Liver (tissue), 9 donors: ENCODE results near the gene LMOD2. TPM values are rescaled to one million over a fixed set of nuclear protein-coding genes. Genes with fewer than 3 reads are reported as not detected.

Experiments used
- DNase-seq: peaks from one replicate; pipeline ENCODE4 v3.0.0-alpha.2; 2017; ENCODE audit warnings: low spot score
- H3K27ac ChIP-seq, 2 donors: one replicate each; pipeline ENCODE4 v1.7.0; 2013; ENCODE audit warnings: inconsistent platforms in 2 of 2, low read length in 2 of 2, control low read depth in 1 of 2, low read depth in 1 of 2, mild to moderate bottlenecking in 1 of 2
- H3K27me3 ChIP-seq, 4 donors: one replicate each; pipeline versions ENCODE4 v1.6.1 to v1.7.0; 2013; ENCODE audit warnings: low read length in 3 of 4, inconsistent platforms in 1 of 4, mild to moderate bottlenecking in 1 of 4, moderate library complexity in 1 of 4; ENCODE audit not compliant: control insufficient read depth in 4 of 4, insufficient read depth in 4 of 4
- H3K36me3 ChIP-seq, 4 donors: one replicate each; pipeline versions ENCODE4 v1.6.1 to v1.7.0; 2013; ENCODE audit warnings: low read length in 3 of 4, mild to moderate bottlenecking in 3 of 4, low read depth in 1 of 4, moderate library complexity in 1 of 4; ENCODE audit not compliant: control insufficient read depth in 4 of 4, insufficient read depth in 3 of 4
- H3K4me1 ChIP-seq, 4 donors: one replicate each; pipeline versions ENCODE4 v1.6.1 to v1.7.0; 2013; ENCODE audit warnings: low read length in 3 of 4, mild to moderate bottlenecking in 3 of 4, moderate library complexity in 1 of 4; ENCODE audit not compliant: control insufficient read depth in 4 of 4, insufficient read depth in 4 of 4
- H3K4me3 ChIP-seq, 3 donors: one replicate each; pipeline versions ENCODE4 v1.6.1 to v1.7.0; 2013; ENCODE audit warnings: low read length in 3 of 3, control low read depth in 1 of 3, low read depth in 1 of 3, mild to moderate bottlenecking in 1 of 3
- H3K9ac ChIP-seq, 2 donors: one replicate each; pipeline ENCODE4 v1.7.0; 2013; ENCODE audit warnings: low read length in 2 of 2, mild to moderate bottlenecking in 2 of 2, moderate library complexity in 2 of 2, control low read depth in 1 of 2, low read depth in 1 of 2
- H3K9me3 ChIP-seq, 4 donors: one replicate each; pipeline versions ENCODE4 v1.6.1 to v1.7.0; 2013; ENCODE audit warnings: low read length in 3 of 4; ENCODE audit not compliant: control insufficient read depth in 4 of 4
- ATF3 ChIP-seq: IDR thresholded peaks from 2 replicates; pipeline ENCODE4 v1.6.1; 2016; ENCODE audit warnings: antibody characterized with exemption
- CTCF ChIP-seq: fragments of 150-350 bp; IDR thresholded peaks from 2 replicates; pipeline ENCODE4 v1.5.1; 2017; ENCODE audit warnings: improper control_type of control experiment, low read depth, low read length; ENCODE audit not compliant: missing input control
- FOXA1 ChIP-seq: IDR thresholded peaks from 2 replicates; pipeline ENCODE4 v1.6.1; 2016; ENCODE audit warnings: antibody characterized with exemption
- FOXA2 ChIP-seq: IDR thresholded peaks from 2 replicates; pipeline ENCODE4 v1.6.1; 2016; ENCODE audit warnings: antibody characterized with exemption
- GABPA ChIP-seq, 2 donors: IDR thresholded peaks in 1 of 2; conservative IDR thresholded peaks in 1 of 2; 2 replicates each; pipeline ENCODE4 v1.6.1; 2016; ENCODE audit warnings: antibody characterized with exemption in 2 of 2, mild to moderate bottlenecking in 1 of 2, moderate library complexity in 1 of 2
- HNF4A ChIP-seq, 2 donors: conservative IDR thresholded peaks; 2 replicates each; pipeline ENCODE4 v1.6.1; 2016; ENCODE audit warnings: antibody characterized with exemption in 2 of 2, mild to moderate bottlenecking in 2 of 2
- HNF4G ChIP-seq: IDR thresholded peaks from 2 replicates; pipeline ENCODE4 v1.6.1; 2016; ENCODE audit warnings: antibody characterized with exemption
- JUND ChIP-seq, 2 donors: IDR thresholded peaks; 2 replicates each; pipeline ENCODE4 v1.6.1; 2016; ENCODE audit warnings: antibody characterized with exemption in 2 of 2
- MAX ChIP-seq: IDR thresholded peaks from 2 replicates; pipeline ENCODE4 v1.6.1; 2016; ENCODE audit warnings: antibody characterized with exemption
- NR2F2 ChIP-seq: IDR thresholded peaks from 2 replicates; pipeline ENCODE4 v1.6.1; 2016; ENCODE audit warnings: antibody characterized with exemption
- RAD21 ChIP-seq, 2 donors: IDR thresholded peaks; 2 replicates each; pipeline ENCODE4 v1.6.1; 2016; ENCODE audit warnings: antibody characterized with exemption in 2 of 2, mild to moderate bottlenecking in 2 of 2
- REST ChIP-seq: IDR thresholded peaks from 2 replicates; pipeline ENCODE4 v1.6.1; 2016; ENCODE audit warnings: antibody characterized with exemption, mild to moderate bottlenecking
- RXRA ChIP-seq, 2 donors: IDR thresholded peaks; 2 replicates each; pipeline ENCODE4 v1.6.1; 2017 to 2018; ENCODE audit warnings: antibody characterized with exemption in 2 of 2, mild to moderate bottlenecking in 1 of 2
- SP1 ChIP-seq: IDR thresholded peaks from 2 replicates; pipeline ENCODE4 v1.6.1; 2018; ENCODE audit warnings: antibody characterized with exemption, mild to moderate bottlenecking
- TAF1 ChIP-seq: conservative IDR thresholded peaks from 2 replicates; pipeline ENCODE4 v1.6.1; 2016; ENCODE audit warnings: antibody characterized with exemption, mild to moderate bottlenecking
- ZBTB33 ChIP-seq: IDR thresholded peaks from 2 replicates; pipeline ENCODE4 v1.6.1; 2016; ENCODE audit warnings: antibody characterized with exemption
- WGBS: extraction: QIAGEN DNeasy Blood & Tissue Kit; methylation state at CpG from one replicate; pipeline ENCODE4 v1.1.7; 2013; 5-methylcytosine and 5-hydroxymethylcytosine counted together
- polyA plus RNA-seq, 2 donors: library from polyadenylated mRNA; stranded (reverse) in 1 of 2; unstranded in 1 of 2; fragments of 200-250 nt in 1 of 2; fragments of >200 nt in 1 of 2; fragmentation: Nextera tagmentation in 1 of 2; extraction: Ambion mirVana in 1 of 2; gene quantifications; one replicate each; pipeline versions ENCODE4 v1.2.1 to v1.2.3, GENCODE V29; 2013 to 2015
- total RNA-seq, 2 donors: library from RNA; depleted of rRNA; stranded (reverse); fragments of >200 nt; gene quantifications; one replicate each; pipeline ENCODE4 v1.2.3, GENCODE V29; 2014
- donor health status: healthy.
- donor health status: healthy.
- donor health status: healthy.
- donor health status: healthy.
- donor health status: healthy.

LMOD2 gene
- total and polyA plus RNA-seq, 4 donors = not detected

GRCh38 chr7:123690550-123690949 is 34.9 kb downstream of the LMOD2 start:
- H3K27me3 ChIP-seq = no peaks in the 10 kb centered on the region
- H3K36me3 ChIP-seq = peaks cover 0 to 32% (median 16%) of the 10 kb centered on the region in 4 donors
- H3K9me3 ChIP-seq = no peaks in the 10 kb centered on the region
- H3K4me1 ChIP-seq = no peaks in the 10 kb centered on the region
- H3K27ac ChIP-seq = no peak overlapping the region
- H3K9ac ChIP-seq = no peak overlapping the region
- no peak overlapping the region for H3K4me3 ChIP-seq
- DNase-seq = no peak
- no peak for TF ChIP-seq REST
- TF ChIP-seq HNF4A (conservative IDR thresholded peaks at IDR 0.05) = no peak
- TF ChIP-seq FOXA1 = no peak
- TF ChIP-seq NR2F2 = no peak
- TF ChIP-seq JUND (IDR thresholded peaks at IDR 0.05) = no peak
- 97% methylated on average over 2 of the region's 2 CpGs for WGBS

GRCh38 chr7:123692471-123692877 is 36.8 kb downstream of the LMOD2 start:
- Histone ChIP-seq H3K9ac (no peak overlapping the region), H3K4me3 (no peak overlapping the region), H3K27me3 (no peaks in the 10 kb centered on the region), H3K9me3 (no peaks in the 10 kb centered on the region), H3K27ac (no peak overlapping the region), H3K36me3 (peaks cover 0 to 23% (median 15%) of the 10 kb centered on the region in 4 donors), H3K4me1 (peaks cover 0 to 4% (median 0%) of the 10 kb centered on the region in 4 donors)
- TF ChIP-seq RAD21 (IDR thresholded peaks at IDR 0.05) = no peak
- no peak for TF ChIP-seq REST
- no peak for TF ChIP-seq RXRA (IDR thresholded peaks at IDR 0.05)
- no peak for TF ChIP-seq CTCF
- TF ChIP-seq HNF4G = no peak
- TF ChIP-seq SP1 = no peak
- TF ChIP-seq FOXA2 = no peak
- TF ChIP-seq ATF3 = no peak
- no peak for TF ChIP-seq TAF1
- no peak for TF ChIP-seq HNF4A (conservative IDR thresholded peaks at IDR 0.05)
- TF ChIP-seq GABPA (IDR thresholded peaks at IDR 0.05 in 1 of 2, conservative IDR thresholded peaks at IDR 0.05 in 1 of 2) = no peak
- TF ChIP-seq MAX = no peak
- no peak for TF ChIP-seq ZBTB33
- TF ChIP-seq JUND (IDR thresholded peaks at IDR 0.05) = no peak
- TF ChIP-seq NR2F2 = no peak
- WGBS = 97% methylated on average over 6 of the region's 6 CpGs
- no peak for DNase-seq
